DND-41 (cell line): ENCODE measurements around the gene ZCWPW1.

Source experiments
- EZH2 ChIP-seq: IDR thresholded peaks from 3 replicates; pipeline ENCODE4 v1.6.1; 2012; ENCODE audit warnings: borderline replicate concordance, low read depth, mild to moderate bottlenecking, moderate library complexity, low read length, inconsistent platforms; ENCODE audit not compliant: severe bottlenecking
- TF ChIP-seq, protein P1 (sequence below): IDR thresholded peaks from 2 replicates; pipeline ENCODE4 v1.5.1; 2012; ENCODE audit warnings: borderline replicate concordance, low read length, moderate library complexity, mild to moderate bottlenecking; ENCODE audit not compliant: poor library complexity, severe bottlenecking; ENCODE audit errors: extremely low read depth

DNA sequence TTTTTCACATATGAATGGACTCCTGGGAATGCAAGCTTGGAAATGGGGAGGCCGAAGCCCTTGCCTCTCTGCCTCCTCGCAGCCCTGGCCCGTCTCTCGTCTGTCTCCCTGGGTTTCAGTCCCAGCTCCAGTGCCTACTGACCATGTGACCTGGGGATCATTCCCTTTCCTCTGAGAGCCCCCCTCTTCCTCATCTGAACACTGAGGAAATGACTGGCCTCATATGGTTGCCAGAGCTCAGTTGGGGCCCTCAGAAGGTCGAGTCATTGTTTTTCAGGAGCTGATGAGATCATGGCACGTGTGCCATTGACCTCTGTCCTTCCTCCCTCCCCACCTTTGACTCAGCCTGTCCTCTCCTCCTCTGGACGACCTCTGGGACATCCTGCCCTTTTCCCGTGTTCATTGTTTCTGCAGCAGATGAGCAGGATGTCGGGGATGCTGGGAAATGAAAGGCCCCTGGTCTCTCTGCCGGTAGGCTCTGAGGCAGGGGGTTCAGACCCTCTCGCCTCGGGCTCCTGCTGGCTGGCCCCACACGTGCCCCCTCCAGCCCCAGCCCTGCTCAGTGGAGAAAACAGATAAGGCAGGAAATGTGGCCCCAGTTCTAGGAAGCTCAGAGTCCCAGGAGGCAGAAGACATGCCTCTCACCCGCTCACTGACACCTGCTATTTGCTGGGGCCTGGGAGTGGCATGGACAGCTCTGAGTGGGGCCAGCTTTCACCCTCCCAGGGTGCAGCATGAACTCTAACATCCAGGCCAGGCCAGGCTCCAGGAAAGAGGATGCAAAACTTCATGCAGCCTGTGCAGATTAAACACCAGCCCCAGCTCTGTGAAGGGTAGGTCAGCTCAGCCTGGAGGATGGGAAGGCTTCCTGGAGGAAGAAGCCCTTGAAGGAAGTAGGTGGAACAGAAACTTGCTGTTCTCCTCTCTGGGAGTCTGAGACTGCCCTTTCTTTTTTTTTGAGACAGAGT lies 16.1 kb upstream of the ZCWPW1 start:
- TF ChIP-seq, protein P1, sequence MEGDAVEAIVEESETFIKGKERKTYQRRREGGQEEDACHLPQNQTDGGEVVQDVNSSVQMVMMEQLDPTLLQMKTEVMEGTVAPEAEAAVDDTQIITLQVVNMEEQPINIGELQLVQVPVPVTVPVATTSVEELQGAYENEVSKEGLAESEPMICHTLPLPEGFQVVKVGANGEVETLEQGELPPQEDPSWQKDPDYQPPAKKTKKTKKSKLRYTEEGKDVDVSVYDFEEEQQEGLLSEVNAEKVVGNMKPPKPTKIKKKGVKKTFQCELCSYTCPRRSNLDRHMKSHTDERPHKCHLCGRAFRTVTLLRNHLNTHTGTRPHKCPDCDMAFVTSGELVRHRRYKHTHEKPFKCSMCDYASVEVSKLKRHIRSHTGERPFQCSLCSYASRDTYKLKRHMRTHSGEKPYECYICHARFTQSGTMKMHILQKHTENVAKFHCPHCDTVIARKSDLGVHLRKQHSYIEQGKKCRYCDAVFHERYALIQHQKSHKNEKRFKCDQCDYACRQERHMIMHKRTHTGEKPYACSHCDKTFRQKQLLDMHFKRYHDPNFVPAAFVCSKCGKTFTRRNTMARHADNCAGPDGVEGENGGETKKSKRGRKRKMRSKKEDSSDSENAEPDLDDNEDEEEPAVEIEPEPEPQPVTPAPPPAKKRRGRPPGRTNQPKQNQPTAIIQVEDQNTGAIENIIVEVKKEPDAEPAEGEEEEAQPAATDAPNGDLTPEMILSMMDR, result no peak
- TF ChIP-seq EZH2, result no peak
